GM21529 (cell line): Measurements from ENCODE around the gene ICOSLG.
"Not testable (repeated sequence)": the region's sequence is repeated elsewhere in the genome, so short reads cannot be mapped to it uniquely, and the experiment has no call there.

Experiments used
- ATAC-seq: cut with Tn5 transposase; IDR thresholded peaks from one replicate; pipeline ENCODE4 v1.9.1; 2021; ENCODE audit not compliant: unreplicated experiment

The ICOSLG gene

DNA sequence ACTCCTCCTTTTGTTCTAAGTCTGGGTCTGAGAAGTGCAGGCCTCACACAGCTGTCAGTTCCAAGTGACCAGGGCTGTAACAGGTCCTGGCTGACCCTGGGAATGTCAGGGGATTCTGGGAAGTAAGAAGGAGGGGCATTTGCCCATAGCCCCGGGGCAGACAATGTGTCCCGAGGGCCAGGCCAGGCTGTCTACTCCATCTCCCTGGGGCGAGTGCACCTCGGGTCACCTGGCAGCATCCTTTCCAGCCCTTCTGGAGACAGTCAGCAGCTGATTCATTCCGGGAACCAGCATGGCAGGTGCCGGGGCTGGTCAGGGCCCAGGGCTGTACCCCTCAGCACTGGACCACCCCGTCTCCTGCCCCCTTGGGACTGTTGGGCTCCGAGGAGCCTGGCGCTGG is 13.1 kb downstream of the ICOSLG start:
- not testable (repeated sequence) for ATAC-seq

DNA sequence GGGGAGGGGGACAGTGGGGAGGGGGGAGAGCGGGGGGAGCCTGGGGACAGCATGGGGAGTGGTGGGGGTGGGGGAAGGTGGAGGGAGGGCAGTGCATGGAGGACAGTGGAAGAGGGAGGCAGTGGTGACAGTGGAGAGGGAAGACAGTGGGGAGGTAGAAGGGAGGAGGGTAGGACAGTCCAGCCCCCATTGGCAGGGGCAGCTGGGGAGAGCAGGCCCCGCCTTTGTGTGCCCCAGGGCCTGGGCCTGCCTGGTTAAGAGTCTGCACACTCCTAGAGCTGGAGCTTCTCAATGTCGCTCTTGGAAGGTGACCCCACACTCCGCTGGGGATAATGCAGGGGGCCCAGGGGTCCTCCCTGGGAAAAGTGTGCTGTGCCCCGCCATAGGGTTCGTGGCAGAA is 15.1 kb downstream of the ICOSLG start:
- not testable (repeated sequence) for ATAC-seq

DNA sequence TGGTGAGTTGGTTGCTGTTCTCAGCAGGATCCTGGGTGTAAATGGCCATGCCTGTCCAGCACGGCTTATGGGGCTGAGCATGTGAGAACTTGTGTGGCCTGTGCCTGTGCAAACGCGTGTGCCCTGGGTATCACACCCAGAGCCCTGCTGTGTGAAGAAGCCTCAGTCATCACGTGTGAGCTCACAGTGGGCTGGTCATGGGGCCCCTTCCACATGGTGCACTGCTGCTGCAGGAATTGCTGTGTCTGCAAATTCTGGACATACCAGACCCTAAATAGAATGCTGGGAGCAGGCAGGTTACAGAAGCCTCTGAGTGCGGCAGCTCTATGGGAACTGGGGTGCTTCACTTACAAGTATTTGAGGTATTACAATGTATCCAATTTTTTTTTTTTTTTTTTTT is 17.4 kb downstream of the ICOSLG start:
- not testable (repeated sequence) for ATAC-seq

DNA sequence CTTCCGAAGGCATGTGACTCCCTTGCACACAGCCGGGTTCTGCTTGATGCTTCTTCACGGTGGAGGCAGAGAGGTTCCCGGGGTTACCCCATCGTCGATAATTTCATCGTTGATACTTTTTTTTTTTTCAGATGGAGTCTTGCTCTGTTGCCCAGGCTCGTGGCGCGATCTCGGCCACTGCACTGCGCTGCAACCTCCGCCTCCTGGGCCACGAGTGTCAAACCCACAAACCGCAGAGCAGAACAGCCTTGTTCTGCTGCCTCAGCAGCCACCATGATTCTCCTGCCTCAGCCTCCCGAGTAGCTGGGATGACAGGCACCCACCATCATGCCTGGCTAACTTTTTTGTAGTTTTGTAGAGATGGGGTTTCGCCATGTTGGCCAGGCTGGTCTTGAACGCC is 20.1 kb downstream of the ICOSLG start:
- ATAC-seq = not testable (repeated sequence)

DNA sequence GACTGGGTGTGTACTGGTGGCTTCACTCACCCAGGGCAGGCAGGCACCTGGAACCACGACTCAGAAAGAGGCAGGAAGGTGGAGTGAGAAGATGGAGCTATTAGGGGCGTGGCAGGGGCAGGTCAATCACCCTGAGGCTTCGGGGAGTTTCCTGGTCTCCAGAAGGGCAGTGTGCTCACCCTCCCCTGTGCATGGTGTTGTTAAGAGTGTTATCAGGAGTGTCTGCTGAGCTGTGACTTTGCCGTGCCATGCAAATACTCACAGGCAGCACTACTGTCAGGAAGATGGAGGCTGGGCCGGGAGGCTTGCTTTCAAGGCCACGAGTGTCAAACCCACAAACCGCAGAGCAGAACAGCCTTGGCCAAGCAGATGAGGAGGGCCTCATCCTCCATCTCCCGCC is 22.3 kb downstream of the ICOSLG start:
- not testable (repeated sequence) for ATAC-seq

DNA sequence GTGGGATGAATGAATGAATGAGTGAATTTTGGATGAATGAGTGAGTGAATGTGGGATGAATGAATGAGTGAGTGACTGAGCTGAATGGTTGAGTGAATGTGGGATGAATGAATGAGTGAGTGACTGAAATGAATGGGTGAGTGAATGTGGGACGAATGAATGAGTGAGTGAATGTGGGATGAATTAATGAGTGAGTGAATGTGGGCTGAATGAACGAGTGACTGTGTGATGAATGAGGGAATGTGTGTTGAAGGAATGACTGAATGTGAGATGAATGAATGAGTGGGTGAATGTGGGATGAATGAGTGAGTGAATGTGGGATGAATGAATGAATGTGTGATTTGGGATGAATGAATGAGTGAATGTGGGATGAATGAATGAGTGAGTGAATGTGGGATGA is 28.8 kb downstream of the ICOSLG start:
- ATAC-seq = not testable (repeated sequence)

DNA sequence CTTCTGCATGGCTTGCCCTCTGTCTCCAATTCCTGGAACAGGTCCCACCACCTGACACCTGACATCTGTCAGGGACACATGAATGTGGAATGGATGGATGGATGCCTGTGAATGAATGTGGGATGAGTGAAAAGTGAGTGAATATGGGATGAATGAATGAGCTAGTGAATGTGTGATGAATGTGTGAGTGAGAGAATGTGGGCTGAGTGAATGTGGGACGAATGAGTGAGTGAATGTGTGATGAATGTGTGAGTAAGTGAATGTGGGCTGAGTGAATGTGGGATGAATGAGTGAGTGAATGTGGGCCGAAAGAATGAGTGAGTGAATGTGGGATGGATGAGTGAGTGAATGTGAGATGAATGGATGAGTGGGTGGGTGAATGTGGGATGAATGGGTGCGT is 29.2 kb downstream of the ICOSLG start:
- not testable (repeated sequence) for ATAC-seq

- not testable (repeated sequence) for ATAC-seq
Measured at GRCh38 chr21:44207860-44208646, 32.7 kb downstream of the ICOSLG start.

- peak; percentile 67 for ATAC-seq
Measured at GRCh38 chr21:44206698-44207676, 33.8 kb downstream of the ICOSLG start.

GRCh38 chr21:44206187-44206586 is 34.6 kb downstream of the ICOSLG start:
- ATAC-seq = not testable (repeated sequence)

- not testable (repeated sequence) for ATAC-seq
Measured at GRCh38 chr21:44202590-44203299, 38.0 kb downstream of the ICOSLG start.

- not testable (repeated sequence) for ATAC-seq
Measured at GRCh38 chr21:44199997-44200396, 40.7 kb downstream of the ICOSLG start.

DNA sequence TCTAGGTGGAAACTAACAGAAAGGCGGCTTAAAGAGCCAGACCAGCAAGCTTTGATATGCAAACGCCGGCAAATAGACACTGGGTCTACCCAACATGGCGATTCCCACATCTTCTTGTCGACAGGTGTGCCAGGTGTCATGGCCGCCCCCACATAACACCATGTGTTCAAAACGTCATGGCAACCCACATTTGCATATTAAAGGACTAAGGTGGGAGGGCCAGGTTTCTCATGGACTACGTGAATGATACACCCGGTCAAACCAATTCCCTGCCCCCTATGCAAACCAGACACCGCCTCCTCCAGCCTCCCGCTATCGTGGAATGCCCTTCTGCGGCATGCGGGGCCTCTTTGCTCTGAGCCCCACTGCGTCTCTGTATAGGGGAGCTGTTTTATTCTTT is 41.3 kb downstream of the ICOSLG start:
- ATAC-seq = no peak

DNA sequence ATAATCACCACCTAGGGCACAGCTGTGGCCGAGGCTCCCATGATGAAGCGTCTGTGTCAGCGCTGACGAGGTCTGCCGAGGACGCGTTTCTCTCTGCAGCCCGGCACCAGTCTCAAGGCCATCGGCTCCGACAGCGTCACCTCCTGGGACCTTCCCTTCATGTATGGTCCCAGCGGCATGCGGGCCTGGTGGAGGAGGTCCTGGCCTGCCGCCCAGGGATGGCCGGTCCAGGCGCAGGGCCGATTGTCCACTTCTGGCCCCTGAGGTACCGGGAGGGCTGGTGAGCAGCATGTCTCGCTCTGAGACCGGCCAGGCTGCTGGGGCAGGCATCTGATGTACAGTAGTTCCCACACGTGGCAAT is 43.6 kb downstream of the ICOSLG start:
- ATAC-seq = not testable (repeated sequence)

- ATAC-seq = not testable (repeated sequence)
Measured at GRCh38 chr21:44196212-44197155, 44.3 kb downstream of the ICOSLG start.

DNA sequence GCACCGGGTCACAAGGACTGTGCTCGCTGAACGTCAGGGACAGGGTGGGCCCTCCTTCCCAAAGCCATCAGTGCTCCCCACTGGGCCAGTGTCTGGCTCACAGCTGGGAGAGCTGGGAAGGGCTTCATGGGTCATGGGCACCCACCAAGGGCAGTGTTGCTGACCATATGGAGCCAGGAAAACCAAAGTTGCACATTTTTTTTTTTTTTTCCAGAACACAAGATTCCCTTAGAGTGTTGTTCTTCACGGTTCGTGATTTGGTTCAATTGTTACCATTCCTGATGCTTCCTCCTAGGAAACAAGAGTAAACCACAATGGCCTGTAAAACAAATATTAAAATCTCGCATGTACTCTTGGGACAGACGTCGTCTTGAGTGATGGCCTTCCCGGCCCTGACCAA is 45.9 kb downstream of the ICOSLG start:
- ATAC-seq = not testable (repeated sequence)

DNA sequence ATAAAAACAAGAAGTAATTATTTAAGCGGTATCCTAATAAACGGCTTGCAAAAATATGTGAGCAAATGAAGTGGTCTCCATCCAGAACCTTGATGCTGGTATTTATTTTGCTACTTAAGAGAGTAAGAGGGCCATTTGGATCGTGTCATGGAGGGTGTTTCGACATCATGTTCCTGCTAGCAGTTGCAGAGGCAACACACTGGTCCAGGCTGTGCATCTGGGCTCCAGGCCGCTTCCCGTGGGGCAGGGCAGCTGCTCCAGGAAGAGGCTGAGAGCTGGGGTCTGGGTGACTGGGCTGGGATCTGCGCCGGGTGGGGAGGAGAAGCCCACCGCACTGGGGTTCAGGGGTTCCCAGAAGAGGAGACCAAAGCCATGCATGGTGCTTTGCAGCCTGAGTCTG is 46.3 kb downstream of the ICOSLG start:
- not testable (repeated sequence) for ATAC-seq

DNA sequence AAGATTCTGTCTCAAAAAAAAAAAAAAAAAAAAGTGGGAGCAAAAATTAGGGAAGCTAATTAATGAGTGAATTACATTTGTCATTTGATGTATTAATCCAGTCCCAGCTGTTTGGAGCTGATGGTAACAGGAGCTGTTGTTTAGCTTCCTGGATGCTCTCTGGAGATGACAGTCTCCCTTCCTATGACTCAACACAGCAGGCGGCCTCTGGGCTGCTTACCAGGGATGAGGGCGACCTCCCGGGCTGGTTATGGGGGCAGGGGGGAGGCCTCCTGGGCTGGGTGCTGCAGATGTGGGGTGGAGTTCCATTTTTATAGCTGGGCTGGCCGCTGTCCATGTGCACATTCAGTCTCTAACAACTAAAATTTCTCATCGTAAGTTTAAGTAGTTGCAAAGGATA is 47.6 kb downstream of the ICOSLG start:
- ATAC-seq = not testable (repeated sequence)

GRCh38 chr21:44190349-44191271 is 50.1 kb downstream of the ICOSLG start:
- not testable (repeated sequence) for ATAC-seq
